ENCODE data around the gene CEND1. TPM values are rescaled to one million over a fixed set of nuclear protein-coding genes. Genes with fewer than 3 reads are reported as not detected.
A peak's percentile ranks its signal among the peaks of the same experiment; 100 is the strongest.

The CEND1 gene
- total and polyA plus RNA-seq, 7 donors = 0.09 to 0.33 (median 0.17) TPM; not detected in 3

- Histone ChIP-seq H3K27ac (no peak overlapping the region), H3K4me1 (peaks cover 4% of the 10 kb centered on the region), H3K4me3 (no peak overlapping the region), H3K9me3 (no peaks in the 10 kb centered on the region), H3K36me3 (ENCODE audit: insufficient read depth in 1 of 2, low read depth in 1 of 2) (peaks cover 0 to 95% of the 10 kb centered on the region in 2 donors), H3K27me3 (ENCODE audit: insufficient read depth in 3 of 3, low read length in 2 of 3) (no peaks in the 10 kb centered on the region)
- DNase-seq (no peak), ATAC-seq (no peak)
- TF ChIP-seq CTCF (IDR thresholded peaks at IDR 0.05) = no peak
- intact Hi-C loops (cut with DNase I) = no loop called here
Observed at GRCh38 chr11:760236-760635, 29.7 kb downstream of the CEND1 start.

- DNase-seq = no peak
- H3K27ac ChIP-seq = no peak overlapping the region
- 59 to 86% (median 84%) methylated on average over 2 of the region's 2 CpGs for WGBS, 3 donors
Observed at GRCh38 chr11:749731-750130, 40.2 kb downstream of the CEND1 start.

GRCh38 chr11:748007-748359 is 41.9 kb downstream of the CEND1 start:
- DNase-seq (peak in 1 of 2 donors; percentile 66), ATAC-seq (peak; percentile 10 to 41 (median 17))
- 8 to 9% (median 9%) methylated on average over 16 to 18 of the region's 18 CpGs for WGBS, 3 donors
- Histone ChIP-seq H3K36me3 (ENCODE audit: insufficient read depth in 1 of 2, low read depth in 1 of 2) (peaks cover 0 to 3% of the 10 kb centered on the region in 2 donors), H3K27ac (peak overlapping the region; percentile 89), H3K9me3 (no peaks in the 10 kb centered on the region), H3K4me1 (peaks cover 19% of the 10 kb centered on the region), H3K4me3 (peak overlapping the region; percentile 94), H3K27me3 (ENCODE audit: insufficient read depth in 3 of 3, low read length in 2 of 3) (no peaks in the 10 kb centered on the region)
- no peak for TF ChIP-seq CTCF (IDR thresholded peaks at IDR 0.05)
- intact Hi-C loops (cut with DNase I) = no loop called here

More at GRCh38 chr11:749731-750130, 40.2 kb downstream of the CEND1 start:
- no peak for ATAC-seq
- peaks cover 25% of the 10 kb centered on the region for H3K4me1 ChIP-seq
- peaks cover 0 to 3% of the 10 kb centered on the region in 2 donors for H3K36me3 ChIP-seq (ENCODE audit: insufficient read depth in 1 of 2, low read depth in 1 of 2)
- H3K27me3 ChIP-seq (ENCODE audit: insufficient read depth in 3 of 3, low read length in 2 of 3) = no peaks in the 10 kb centered on the region
- H3K9me3 ChIP-seq = no peaks in the 10 kb centered on the region
- H3K4me3 ChIP-seq = peak overlapping the region; percentile 94
- intact Hi-C loops (cut with DNase I) = no loop called here
- TF ChIP-seq CTCF (IDR thresholded peaks at IDR 0.05) = no peak

- Histone ChIP-seq H3K9me3 (no peaks in the 10 kb centered on the region), H3K4me3 (peak within 1 kb of the TSS; percentile 94), H3K36me3 (ENCODE audit: insufficient read depth in 1 of 2, low read depth in 1 of 2) (peaks cover 0 to 2% of the 10 kb centered on the region in 2 donors), H3K27me3 (ENCODE audit: insufficient read depth in 3 of 3, low read length in 2 of 3) (no peaks in the 10 kb centered on the region), H3K4me1 (peaks cover 19% of the 10 kb centered on the region), H3K27ac (peak within 1 kb of the TSS; percentile 89)
- 0 to 1% (median 1%) methylated on average over 61 to 112 of the region's 112 CpGs for WGBS, 3 donors
- peak; percentile 3 for TF ChIP-seq CTCF (IDR thresholded peaks at IDR 0.05)
- DNase-seq (peak; percentile 94 to 96), ATAC-seq (peak; percentile 97 to 98 (median 98))
- intact Hi-C loops (cut with DNase I) = no loop called here
Observed at GRCh38 chr11:747158-748006, 42.5 kb downstream of the CEND1 start, which contains the start of gene TALDO1. TALDO1 (plus strand) TSS chr11:747464; CDS start chr11:747482, 18 bp downstream.
